Neural cell (in vitro differentiated cells): ENCODE data around the gene ADRA1B. TPM values are rescaled to one million over a fixed set of nuclear protein-coding genes. Genes with fewer than 3 reads are reported as not detected.

Experiments
- H2AFZ ChIP-seq: fragments of 200-600, 300-800 bp; sonication (generic), shearing (Covaris generic); 2 replicates; pipeline ENCODE4 v1.6.0; 2014; ENCODE audit warnings: low read depth, mild to moderate bottlenecking, antibody characterized with exemption, low read length, moderate library complexity
- H3F3A ChIP-seq: fragments of 200-600 bp; shearing (Covaris generic); 2 replicates; pipeline ENCODE4 v1.6.1; 2016; ENCODE audit warnings: mild to moderate bottlenecking, moderate library complexity, mixed read lengths, antibody characterized with exemption, low read length; ENCODE audit not compliant: insufficient read depth, poor library complexity, severe bottlenecking
- H3K27ac ChIP-seq: fragments of 200-600, 300-800 bp; sonication (generic), shearing (Covaris generic); 2 replicates; pipeline ENCODE4 v1.5.1; 2014; ENCODE audit warnings: mild to moderate bottlenecking, low read length, moderate library complexity
- H3K27me3 ChIP-seq: fragments of 300-800, 200-600 bp; sonication (generic), shearing (Covaris generic); 2 replicates; pipeline ENCODE4 v1.6.0; 2014; ENCODE audit warnings: mild to moderate bottlenecking, low read depth, low read length, moderate library complexity; ENCODE audit not compliant: insufficient read depth
- H3K36me3 ChIP-seq: fragments of 300-800, 200-600 bp; sonication (generic), shearing (Covaris generic); 2 replicates; pipeline ENCODE4 v1.5.1; 2014; ENCODE audit warnings: mild to moderate bottlenecking, antibody characterized with exemption, low read length, moderate library complexity; ENCODE audit not compliant: insufficient read depth
- H3K4me2 ChIP-seq: fragments of 300-800, 200-600 bp; sonication (generic), shearing (Covaris generic); 2 replicates; pipeline ENCODE4 v1.6.0; 2014; ENCODE audit warnings: mild to moderate bottlenecking, low read length
- H3K4me3 ChIP-seq: fragments of 300-800, 200-600 bp; sonication (generic), shearing (Covaris generic); 2 replicates; pipeline ENCODE4 v1.5.1; 2014; ENCODE audit warnings: mild to moderate bottlenecking, low read length, moderate library complexity
- H3K79me2 ChIP-seq: fragments of 200-600 bp; shearing (Covaris generic); replicated peaks from 2 replicates; pipeline ENCODE4 v1.6.0; 2014; ENCODE audit warnings: mild to moderate bottlenecking, low read length, moderate library complexity; ENCODE audit not compliant: insufficient read depth
- H3K9ac ChIP-seq: fragments of 300-800, 200-600 bp; sonication (generic), shearing (Covaris generic); 2 replicates; pipeline ENCODE4 v1.6.1; 2016; ENCODE audit warnings: mild to moderate bottlenecking, low read length, mixed read lengths
- H3K9me2 ChIP-seq: fragments of 200-600 bp; shearing (Covaris generic); 2 replicates; pipeline ENCODE4 v1.6.1; 2016; ENCODE audit warnings: mild to moderate bottlenecking, low read length, mixed read lengths; ENCODE audit not compliant: insufficient read depth
- H3K9me3 ChIP-seq: fragments of 200-600, 300-800 bp; sonication (generic), shearing (Covaris generic); 2 replicates; pipeline ENCODE4 v1.6.1; 2016; ENCODE audit warnings: mild to moderate bottlenecking, mixed run types, low read length, moderate library complexity, mixed read lengths
- H4K20me1 ChIP-seq: fragments of 200-600 bp; shearing (Covaris generic); 2 replicates; pipeline ENCODE4 v1.6.1; 2016; ENCODE audit warnings: mild to moderate bottlenecking, mixed run types; ENCODE audit not compliant: insufficient read depth
- CTCF ChIP-seq: fragments of 450-650 bp; IDR thresholded peaks from 2 replicates; pipeline ENCODE4 v1.5.1; 2014; ENCODE audit warnings: antibody characterized with exemption, mild to moderate bottlenecking, moderate library complexity; ENCODE audit not compliant: poor library complexity, severe bottlenecking
- EP300 ChIP-seq: fragments of 450-650 bp; conservative IDR thresholded peaks from 2 replicates; pipeline ENCODE4 v1.6.1; 2014; ENCODE audit warnings: antibody characterized with exemption, mild to moderate bottlenecking, moderate library complexity; ENCODE audit not compliant: poor library complexity, severe bottlenecking
- EZH2 ChIP-seq: fragments of 200-600, 300-800 bp; shearing (Covaris generic), sonication (generic); IDR thresholded peaks from 2 replicates; pipeline ENCODE4 v1.6.1; 2014; ENCODE audit warnings: antibody characterized with exemption, low read length, borderline replicate concordance, mild to moderate bottlenecking; ENCODE audit not compliant: insufficient read depth, poor library complexity, severe bottlenecking
- MXI1 ChIP-seq: fragments of 450-650 bp; conservative IDR thresholded peaks from 2 replicates; pipeline ENCODE4 v1.6.1; 2014; ENCODE audit warnings: antibody characterized with exemption, mild to moderate bottlenecking; ENCODE audit not compliant: poor library complexity, severe bottlenecking
- POLR2AphosphoS5 ChIP-seq: IDR thresholded peaks from 2 replicates; pipeline ENCODE4 v1.6.1; 2012
- RAD21 ChIP-seq: fragments of 450-650 bp; conservative IDR thresholded peaks from 2 replicates; pipeline ENCODE4 v1.6.1; 2014; ENCODE audit warnings: antibody characterized with exemption, mild to moderate bottlenecking, moderate library complexity
- REST ChIP-seq: IDR thresholded peaks from 2 replicates; pipeline ENCODE4 v1.6.1; 2012; ENCODE audit warnings: borderline replicate concordance
- SMC3 ChIP-seq: fragments of 450-650 bp; conservative IDR thresholded peaks from 2 replicates; pipeline ENCODE4 v1.6.1; 2014; ENCODE audit warnings: antibody characterized with exemption, mild to moderate bottlenecking, moderate library complexity; ENCODE audit not compliant: poor library complexity
- TAF1 ChIP-seq: IDR thresholded peaks from 2 replicates; pipeline ENCODE4 v1.6.1; 2012; ENCODE audit warnings: low read depth
- polyA plus RNA-seq: library from polyadenylated mRNA; depleted of rRNA; stranded (reverse); fragments of >200 nt; gene quantifications from 2 replicates; pipeline ENCODE4 v1.2.3, GENCODE V29; 2014

ADRA1B gene
- polyA plus RNA-seq, 1 donor from 2014 or later = 1.1 TPM

GRCh38 chr5:159993194-159993593, 76.9 kb downstream of the ADRA1B start:
- Histone ChIP-seq H3K4me3 (no peak overlapping the region), H4K20me1 (no peaks in the 10 kb centered on the region), H3K4me2 (no peak overlapping the region), H3K79me2 (no peaks in the 10 kb centered on the region), H3F3A (no peaks in the 10 kb centered on the region), H3K9ac (no peak overlapping the region), H3K27ac (no peak overlapping the region), H3K9me2 (no peaks in the 10 kb centered on the region), H3K36me3 (no peaks in the 10 kb centered on the region), H3K9me3 (no peaks in the 10 kb centered on the region), H3K27me3 (no peaks in the 10 kb centered on the region), H2AFZ (no peak overlapping the region)
- no peak for TF ChIP-seq REST
- TF ChIP-seq EP300 = no peak
- TF ChIP-seq EZH2 = no peak
- no peak for TF ChIP-seq POLR2AphosphoS5
- TF ChIP-seq MXI1 = no peak
- no peak for TF ChIP-seq CTCF
- no peak for TF ChIP-seq RAD21
- TF ChIP-seq SMC3 = no peak
- no peak for TF ChIP-seq TAF1

GRCh38 chr5:159995907-159996306, 79.6 kb downstream of the ADRA1B start:
- Histone ChIP-seq H3K9ac (no peak overlapping the region), H3K36me3 (no peaks in the 10 kb centered on the region), H3K4me2 (no peak overlapping the region), H2AFZ (no peak overlapping the region), H3K9me3 (no peaks in the 10 kb centered on the region), H3K27me3 (no peaks in the 10 kb centered on the region), H4K20me1 (no peaks in the 10 kb centered on the region), H3F3A (no peaks in the 10 kb centered on the region), H3K27ac (no peak overlapping the region), H3K4me3 (no peak overlapping the region), H3K9me2 (no peaks in the 10 kb centered on the region), H3K79me2 (no peaks in the 10 kb centered on the region)
- TF ChIP-seq EZH2 (no peak), REST (no peak), SMC3 (no peak), POLR2AphosphoS5 (no peak), EP300 (no peak), RAD21 (no peak), MXI1 (no peak), CTCF (no peak), TAF1 (no peak)
